Measurements from ENCODE around the gene MAFB.

- TF ChIP-seq CTCF (conservative IDR thresholded peaks at IDR 0.05 in 1 of 2, IDR thresholded peaks at IDR 0.05 in 1 of 2; ENCODE audit: extremely low read depth in 1 of 2, insufficient read depth in 1 of 2, low read depth in 1 of 2, low read length in 2 of 2) (no peak), EZH2 (IDR thresholded peaks at IDR 0.05; ENCODE audit: borderline replicate concordance, low read length) (no peak)
Observed at GRCh38 chr20:40717343-40717865, 28.4 kb upstream of the MAFB start.
